K562 (cell line): ENCODE results near the gene PUDP. TPM values are rescaled to one million over a fixed set of nuclear protein-coding genes. Genes with fewer than 3 reads are reported as not detected.
A peak's percentile ranks its signal among the peaks of the same experiment; 100 is the strongest.

Experiments
- ATAC-seq: fragments of 200-7000 bp; cut with Tn5 transposase; 3 replicates; pipeline ENCODE4 v1.9.1; 2020; ENCODE audit warnings: moderate library complexity
- BruUV-seq: library from RNA; stranded (reverse); fragments of 400-500 nt; replicated peaks from 2 replicates; lab custom pipeline; 2021; lab: Mats Ljungman, UMichigan
- CTCF ChIA-PET: fragments of 300-600 bp; formaldehyde crosslinking; extraction: SDS; loops from one replicate; lab custom pipeline; 2021; ENCODE audit warnings: low intra/inter-chr PET ratio; lab: Yijun Ruan, JAX
- POLR2A ChIA-PET: fragments of 300-600, 350-650 bp; sonication (Branson Sonifier 250); formaldehyde crosslinking; extraction: SDS; loops from one replicate; lab custom pipeline; 2021; ENCODE audit warnings: antibody characterized with exemption, inconsistent platforms; lab: Yijun Ruan, JAX
- DNase-seq, 4 experiments: peaks; one replicate each; pipeline versions ENCODE4 v3.0.0 to v3.0.0-alpha.2; 2011 to 2018; ENCODE audit warnings: low spot score in 3 of 4, mixed read lengths in 3 of 4; ENCODE audit errors: extremely low read depth in 1 of 4
- FAIRE-seq: peaks from 2 replicates; lab custom pipeline; 2011; peaks lifted over from hg19 to GRCh38; lab: Jason Lieb, UNC
- H2AFZ ChIP-seq: 2 replicates; pipeline ENCODE4 v1.6.0; 2011; ENCODE audit warnings: low read depth, low read length, control low read depth, inconsistent platforms
- H3K27ac ChIP-seq: fragments of 200-600 bp; 3 replicates; pipeline ENCODE4 v1.8.0; 2011; ENCODE audit warnings: low read depth, mild to moderate bottlenecking, control low read depth, inconsistent platforms, low read length, moderate library complexity, mixed read lengths; ENCODE audit errors: extremely low read depth
- H3K27me3 ChIP-seq, 2 experiments: fragments of 300-600 bp in 1 of 2; 2 replicates in 1 of 2; 3 replicates in 1 of 2; pipeline versions ENCODE4 v1.6.0 to v1.8.0; 2011; ENCODE audit warnings: inconsistent platforms in 2 of 2, low read length in 2 of 2, mild to moderate bottlenecking in 1 of 2, mixed read lengths in 1 of 2, moderate library complexity in 1 of 2; ENCODE audit not compliant: control insufficient read depth in 2 of 2, insufficient read depth in 2 of 2
- H3K36me3 ChIP-seq: fragments of 300-600 bp; 3 replicates; pipeline ENCODE4 v1.8.0; 2011; ENCODE audit warnings: mild to moderate bottlenecking, low read length, inconsistent platforms; ENCODE audit not compliant: control insufficient read depth, insufficient read depth
- H3K4me1 ChIP-seq, 2 experiments: fragments of 200-600 bp in 1 of 2; replicated peaks in 1 of 2; 2 replicates in 1 of 2; 3 replicates in 1 of 2; pipeline versions ENCODE4 v1.5.1 to v1.8.0; 2011; ENCODE audit warnings: inconsistent platforms in 2 of 2, low read length in 2 of 2, mild to moderate bottlenecking in 1 of 2, mixed read lengths in 1 of 2, moderate library complexity in 1 of 2; ENCODE audit not compliant: control insufficient read depth in 2 of 2, insufficient read depth in 2 of 2
- H3K4me2 ChIP-seq: 2 replicates; pipeline ENCODE4 v1.6.1; 2011; ENCODE audit warnings: low read length, control low read depth, inconsistent platforms, mixed read lengths; ENCODE audit not compliant: insufficient read depth
- H3K4me3 ChIP-seq: fragments of 200-600 bp; sonication (generic), shearing (Covaris generic); 2 replicates; pipeline ENCODE4 v1.5.1; 2016; ENCODE audit warnings: control low read depth, inconsistent platforms
- H3K79me2 ChIP-seq: fragments of 200-600 bp; 3 replicates; pipeline ENCODE4 v1.8.0; 2011; ENCODE audit warnings: low read length, inconsistent platforms; ENCODE audit not compliant: control insufficient read depth, insufficient read depth
- H3K9ac ChIP-seq, 2 experiments: 2 replicates each; pipeline versions ENCODE4 v1.6.0 to v1.6.1; 2011; ENCODE audit warnings: low read depth in 2 of 2, low read length in 2 of 2, control low read depth in 1 of 2, inconsistent platforms in 1 of 2, mild to moderate bottlenecking in 1 of 2, mixed read lengths in 1 of 2; ENCODE audit not compliant: insufficient read depth in 1 of 2
- H3K9me1 ChIP-seq: one replicate; pipeline ENCODE4 v1.6.0; 2011; ENCODE audit warnings: inconsistent platforms, mild to moderate bottlenecking, low read length, moderate library complexity; ENCODE audit not compliant: control insufficient read depth, insufficient read depth
- H3K9me3 ChIP-seq: replicated peaks from 2 replicates; pipeline ENCODE4 v1.5.1; 2011; ENCODE audit warnings: low read depth, low read length, inconsistent platforms; ENCODE audit not compliant: control insufficient read depth, insufficient read depth
- H4K20me1 ChIP-seq: replicated peaks from 2 replicates; pipeline ENCODE4 v1.6.1; 2011; ENCODE audit warnings: low read length, inconsistent platforms, mixed read lengths; ENCODE audit not compliant: control insufficient read depth, insufficient read depth
- CTCF ChIP-seq, 3 experiments: IDR thresholded peaks in 2 of 3; conservative IDR thresholded peaks in 1 of 3; 2 replicates each; pipeline ENCODE4 v1.5.1; 2011 to 2012; ENCODE audit warnings: low read length in 3 of 3, mild to moderate bottlenecking in 3 of 3, control low read depth in 2 of 3, improper control_type of control experiment in 1 of 3, inconsistent platforms in 1 of 3, low read depth in 1 of 3, mixed read lengths in 1 of 3, moderate library complexity in 1 of 3; ENCODE audit not compliant: insufficient read depth in 2 of 3
- MITF ChIP-seq: IDR thresholded peaks from 2 replicates; pipeline ENCODE4 v1.6.1; 2014; ENCODE audit warnings: antibody characterized with exemption
- WGBS: fragments of 100-300 bp; shearing (Covaris generic); methylation state at CpG from one replicate; pipeline ENCODE4 v1.1.6; 2016; ENCODE audit warnings: low coverage, mixed read lengths; ENCODE audit not compliant: insufficient coverage; ENCODE audit errors: missing lambda C conversion rate; 5-methylcytosine and 5-hydroxymethylcytosine counted together
- in situ Hi-C: fragments of 300-500 bp; cut with MboI; formaldehyde crosslinking; loops from 4 replicates; pipeline ENCODE4 v1.15.0; 2018; ENCODE audit warnings: inconsistent platforms, mixed read lengths
- intact Hi-C: fragments of 100-400 bp; cut with micrococcal nuclease; formaldehyde crosslinking; loops from 2 replicates; pipeline ENCODE4 v1.14.2; 2022
- polyA plus RNA-seq, 8 experiments: library from polyadenylated mRNA; depleted of rRNA in 4 of 8; stranded (reverse) in 5 of 8; unstranded in 3 of 8; fragments of >200 nt; fragmentation: Nextera tagmentation in 2 of 8; fragmentation: Illumina TruSeq in 1 of 8; extraction: Ambion mirVana in 2 of 8; extraction: Trizol in 1 of 8; gene quantifications; 2 replicates each; pipeline versions ENCODE4 v1.2.1 to v1.2.3, GENCODE V29; 2011 to 2014; ENCODE audit warnings: inconsistent platforms in 1 of 8, missing spikeins in 1 of 8
- total RNA-seq, 7 experiments: library from RNA; depleted of rRNA in 6 of 7; stranded (reverse); fragments of >200 nt in 6 of 7; fragmentation: Illumina TruSeq in 2 of 7; extraction: Trizol in 2 of 7; gene quantifications; 2 replicates each; pipeline versions ENCODE4 v1.2.1 to v1.2.3, GENCODE V29; 2011 to 2021; ENCODE audit warnings: low replicate concordance in 1 of 7

Gene PUDP
- total and polyA plus RNA-seq, 9 of the 15 experiments (the other 6 are each of a cell fraction or from before 2014, with no cell fraction given), result 13.6 to 63.0 (median 29.2) TPM

GRCh38 chrX:7191681-7192110, 43.7 kb upstream of the PUDP start:
- DNase-seq, result no peak
- H3K27ac ChIP-seq, result no peak overlapping the region
- WGBS, result 0% methylated on average over 1 of the region's 2 CpGs
- H4K20me1 ChIP-seq, result no peaks in the 10 kb centered on the region
- intact Hi-C loops, result no loop called here
- no peak overlapping the region for H3K9ac ChIP-seq
- no peak overlapping the region for H2AFZ ChIP-seq
- POLR2A ChIA-PET, result interaction anchor here (0.7 kb wide), 1 partner anchor 113 kb away, joined by 3 read pairs; no protein-coding TSS in a partner anchor
- no peaks in the 10 kb centered on the region for H3K9me1 ChIP-seq
- H3K9me3 ChIP-seq, result no peaks in the 10 kb centered on the region
- H3K27me3 ChIP-seq, result no peaks in the 10 kb centered on the region
- TF ChIP-seq CTCF (IDR thresholded peaks at IDR 0.05 in 2 of 3, conservative IDR thresholded peaks at IDR 0.05 in 1 of 3; ENCODE audit: insufficient read depth in 2 of 3, low read depth in 1 of 3, low read length in 3 of 3) (peak; percentile 14 to 41 (median 19); a peak in 2 of 6 replicates), MITF (no peak)
- TF ChIP-seq, all 486 proteins: peak for 1
- ATAC-seq (peak; percentile 62; the same call in 2 of the 3 replicates), FAIRE-seq (no peak)
- H3K79me2 ChIP-seq, result no peaks in the 10 kb centered on the region
- in situ Hi-C loops, result no loop called here
- H3K4me1 ChIP-seq, result no peaks in the 10 kb centered on the region
- CTCF ChIA-PET, result no interaction called here
- no peak overlapping the region for H3K4me3 ChIP-seq
- BruUV-seq, result no TSS peak
- H3K4me2 ChIP-seq, result no peak overlapping the region
- H3K36me3 ChIP-seq, result no peaks in the 10 kb centered on the region
